HG03159 (cell line): ENCODE measurements around the gene SMURF1.

Source experiments
- ATAC-seq: cut with Tn5 transposase; IDR thresholded peaks from one replicate; pipeline ENCODE4 v1.9.1; 2021; ENCODE audit warnings: mild to moderate bottlenecking, moderate library complexity; ENCODE audit not compliant: unreplicated experiment

The SMURF1 gene

DNA sequence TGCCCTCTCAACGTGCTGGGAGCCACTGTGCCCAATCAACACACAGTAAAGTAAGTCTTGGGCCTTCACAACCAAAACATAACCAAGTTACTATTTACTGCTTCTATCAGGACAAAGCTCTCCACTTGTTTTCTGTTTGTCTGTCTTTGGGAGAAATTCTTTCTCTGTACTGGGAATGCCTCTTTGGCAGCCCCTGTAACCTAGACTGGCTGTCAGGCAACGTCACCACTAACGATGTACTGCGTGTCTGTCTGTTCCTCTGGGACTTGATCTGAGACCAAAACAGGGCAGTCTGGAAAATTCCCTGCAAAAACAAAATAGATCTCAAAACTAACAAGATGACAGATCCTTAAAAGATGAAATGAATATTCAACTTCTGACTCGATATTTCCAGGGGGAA lies 113.0 kb downstream of the SMURF1 start:
- no peak for ATAC-seq

DNA sequence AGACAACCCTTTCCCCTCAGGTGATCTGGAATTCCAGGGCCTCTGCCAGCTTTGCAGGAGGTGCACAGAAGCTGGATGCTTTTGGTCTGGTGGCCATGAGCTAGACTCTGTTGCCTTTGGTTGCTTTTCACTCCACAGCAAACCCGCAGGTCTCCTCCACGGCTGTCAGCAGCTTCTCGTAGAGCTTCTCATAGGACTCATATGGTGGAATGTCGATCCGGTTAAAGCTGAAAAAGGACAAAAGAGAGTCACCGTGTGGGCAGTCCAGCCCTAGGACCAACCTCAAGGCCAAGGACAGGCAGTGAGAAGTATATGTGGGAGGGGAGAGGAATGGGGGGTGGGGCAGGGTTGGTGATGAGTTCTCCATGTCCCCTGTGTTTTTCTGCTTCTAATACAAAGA lies 113.5 kb downstream of the SMURF1 start:
- ATAC-seq: no peak

DNA sequence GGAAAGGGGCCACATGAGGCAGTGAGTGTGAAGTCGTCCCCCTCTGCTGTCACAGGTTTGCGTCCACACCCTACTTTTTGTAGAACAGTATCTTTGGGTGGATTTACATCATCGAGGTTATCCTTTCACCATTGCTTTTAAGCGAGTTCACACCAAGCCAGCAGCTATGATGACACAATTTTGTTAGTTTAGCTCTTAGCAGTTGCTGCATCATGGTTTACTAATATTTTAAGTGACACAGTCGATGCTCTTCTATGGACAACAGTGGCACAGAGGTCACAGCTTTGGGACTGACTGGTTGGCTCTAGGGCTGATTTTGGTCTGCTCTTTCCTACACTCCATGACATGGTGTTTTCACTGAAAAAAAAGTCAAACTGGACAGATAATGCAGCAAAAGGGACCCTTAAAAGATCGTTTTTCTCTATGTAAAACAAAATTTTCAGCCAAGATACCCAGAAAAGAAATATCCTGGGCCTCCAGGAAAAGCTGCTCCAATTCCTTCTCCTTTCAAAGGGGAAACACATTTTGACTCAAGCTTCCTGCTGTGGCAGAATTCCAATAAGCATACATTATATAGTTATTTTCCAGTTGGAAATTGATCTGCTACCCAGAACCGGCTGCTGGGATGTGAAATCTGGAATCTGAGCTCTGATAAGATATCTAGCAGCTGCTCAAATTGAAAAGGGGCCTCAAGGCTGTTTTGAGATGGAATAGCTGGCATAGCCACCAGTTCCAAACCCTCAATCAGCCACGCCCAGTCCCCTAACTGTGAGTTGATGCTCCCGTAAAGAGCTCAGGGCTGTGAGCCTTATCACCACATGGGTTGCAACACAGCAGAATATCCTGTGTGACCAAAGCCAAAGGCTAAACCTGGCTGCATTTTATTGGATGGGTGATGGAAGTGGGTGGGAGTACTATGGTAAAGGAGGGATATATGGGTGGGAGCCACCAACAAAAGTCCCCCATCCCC lies 114.2 kb downstream of the SMURF1 start:
- no peak for ATAC-seq

DNA sequence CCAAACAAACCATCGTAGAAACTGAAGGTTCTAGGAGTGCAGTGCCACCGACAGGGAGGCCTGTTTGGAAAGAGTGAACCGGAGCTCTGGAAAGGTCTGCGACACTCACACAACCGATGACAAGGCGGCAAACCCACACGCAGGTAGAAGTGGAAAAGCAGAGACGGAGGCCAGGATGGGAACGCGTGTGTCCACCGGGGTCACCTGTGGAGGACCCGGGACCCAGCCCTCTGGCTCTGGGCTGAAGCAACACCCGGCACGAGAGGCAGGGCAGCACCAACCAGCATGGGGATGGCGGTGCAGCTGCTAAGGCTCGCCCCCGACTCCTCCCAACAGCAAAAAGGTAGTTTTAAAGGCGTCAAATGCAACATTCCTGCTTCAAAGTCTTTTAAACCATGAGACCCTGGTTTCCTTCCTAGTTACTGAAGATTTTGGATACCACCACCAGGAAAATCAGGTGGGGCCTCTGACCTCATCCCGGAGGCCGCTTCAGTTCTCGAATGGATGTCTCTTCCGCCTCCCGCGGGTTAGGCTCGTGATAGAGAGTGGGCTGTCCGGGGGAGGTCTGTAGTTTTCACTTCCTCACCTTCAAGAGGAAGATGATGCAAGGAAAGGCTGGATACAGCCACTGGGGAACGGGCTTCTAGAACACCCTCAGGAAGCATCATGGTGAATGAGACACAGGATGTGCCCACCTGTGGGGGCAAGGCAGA lies 115.5 kb downstream of the SMURF1 start:
- ATAC-seq: no peak

DNA sequence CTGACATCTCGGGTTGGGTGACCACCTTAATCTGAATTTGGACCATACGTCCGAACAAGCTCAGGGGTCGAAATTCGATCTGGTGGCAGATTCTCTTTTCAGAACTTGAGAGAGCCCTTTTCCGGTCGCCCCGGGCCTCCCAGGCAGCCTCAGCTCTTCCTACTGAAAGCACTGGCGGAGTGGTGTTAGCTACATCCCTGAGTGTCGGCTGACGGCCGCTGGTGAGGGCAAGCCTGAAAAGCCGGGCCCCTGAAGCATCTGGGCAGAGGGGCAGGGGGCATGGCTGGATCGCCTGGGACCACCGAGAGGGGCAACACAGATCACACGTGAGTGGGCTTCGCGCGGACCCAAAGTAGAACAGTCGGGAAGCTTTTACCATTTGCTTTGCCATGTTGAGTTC lies 116.1 kb downstream of the SMURF1 start:
- no peak for ATAC-seq

DNA sequence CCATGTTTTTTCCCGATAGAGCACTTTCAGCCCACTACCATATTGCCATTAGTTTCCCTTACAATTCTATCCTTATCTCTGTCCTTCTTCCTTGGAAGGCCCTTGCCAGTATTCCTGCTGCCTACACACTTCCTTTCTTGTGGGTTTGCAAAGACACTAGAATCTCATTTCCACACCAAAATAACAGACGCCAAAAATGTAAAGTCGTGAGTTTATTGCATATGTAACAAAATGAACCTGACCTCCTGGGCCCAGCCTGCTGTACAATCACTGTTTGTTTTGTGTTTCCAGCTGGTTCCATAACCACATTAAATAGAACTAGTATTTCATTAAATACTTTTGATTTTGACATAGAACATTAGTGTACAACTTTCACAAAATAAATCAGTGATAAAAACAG lies 116.7 kb downstream of the SMURF1 start:
- ATAC-seq: no peak

DNA sequence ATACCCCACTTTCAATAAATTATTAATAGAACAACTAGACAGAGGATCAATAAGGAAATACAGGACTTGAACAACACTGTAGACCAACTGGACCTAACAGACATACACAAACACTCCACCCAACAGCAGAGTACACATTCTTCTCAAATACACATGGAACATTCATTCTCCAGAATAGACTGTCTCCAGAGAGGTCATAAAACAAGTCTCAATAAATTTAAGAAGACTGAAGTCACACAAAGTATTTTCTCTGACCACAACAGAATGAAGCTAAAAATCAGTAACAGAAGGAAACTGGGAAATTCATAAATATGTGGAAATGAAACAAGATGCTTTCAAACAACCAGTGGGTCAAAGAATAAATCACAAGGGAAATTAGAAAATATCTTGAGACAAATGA lies 119.8 kb downstream of the SMURF1 start:
- ATAC-seq: no peak

DNA sequence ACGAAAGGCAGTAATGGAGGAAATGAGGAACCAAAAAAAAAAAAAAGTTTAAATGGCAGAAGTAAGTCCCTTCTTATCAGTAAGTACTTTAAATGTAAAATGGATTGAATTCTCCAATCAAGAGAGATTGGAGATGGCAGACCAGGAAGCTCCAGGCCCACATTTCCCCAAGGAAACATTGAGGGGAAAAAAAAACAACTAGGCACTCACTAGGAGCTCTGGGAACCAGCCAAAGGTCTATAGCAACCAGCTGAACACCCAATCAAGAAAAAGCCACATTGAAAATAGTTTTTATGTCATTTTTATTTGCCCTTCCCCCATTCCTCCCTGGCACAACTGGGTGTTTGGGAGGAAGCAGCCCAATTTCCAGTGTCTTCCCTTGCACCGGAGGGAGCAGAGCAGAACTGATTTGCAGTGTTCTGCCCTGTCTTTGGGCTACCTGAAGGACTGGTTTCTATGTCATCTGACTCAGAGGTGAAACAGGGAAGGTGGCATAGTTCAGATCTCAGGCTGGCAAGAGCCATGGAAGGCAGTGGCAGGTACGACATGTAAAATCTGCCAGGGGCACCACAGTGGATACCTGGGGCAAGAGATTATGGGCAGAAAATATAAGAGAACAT lies 121.9 kb downstream of the SMURF1 start:
- ATAC-seq: no peak

DNA sequence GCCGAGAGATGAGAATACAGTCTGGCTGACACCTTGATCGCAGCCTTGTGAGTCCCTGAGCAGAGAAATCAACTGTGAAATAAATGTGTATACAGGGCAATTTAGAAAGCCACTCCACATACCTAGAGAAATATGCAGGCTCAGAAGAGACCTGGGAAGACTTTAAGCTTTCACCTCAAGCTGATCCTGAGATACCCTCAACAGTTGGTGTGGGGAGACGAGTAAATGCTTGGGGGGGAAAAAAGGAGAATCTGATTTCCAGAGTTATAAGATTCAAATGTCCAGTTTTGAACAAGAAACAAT lies 123.5 kb downstream of the SMURF1 start:
- ATAC-seq: no peak

DNA sequence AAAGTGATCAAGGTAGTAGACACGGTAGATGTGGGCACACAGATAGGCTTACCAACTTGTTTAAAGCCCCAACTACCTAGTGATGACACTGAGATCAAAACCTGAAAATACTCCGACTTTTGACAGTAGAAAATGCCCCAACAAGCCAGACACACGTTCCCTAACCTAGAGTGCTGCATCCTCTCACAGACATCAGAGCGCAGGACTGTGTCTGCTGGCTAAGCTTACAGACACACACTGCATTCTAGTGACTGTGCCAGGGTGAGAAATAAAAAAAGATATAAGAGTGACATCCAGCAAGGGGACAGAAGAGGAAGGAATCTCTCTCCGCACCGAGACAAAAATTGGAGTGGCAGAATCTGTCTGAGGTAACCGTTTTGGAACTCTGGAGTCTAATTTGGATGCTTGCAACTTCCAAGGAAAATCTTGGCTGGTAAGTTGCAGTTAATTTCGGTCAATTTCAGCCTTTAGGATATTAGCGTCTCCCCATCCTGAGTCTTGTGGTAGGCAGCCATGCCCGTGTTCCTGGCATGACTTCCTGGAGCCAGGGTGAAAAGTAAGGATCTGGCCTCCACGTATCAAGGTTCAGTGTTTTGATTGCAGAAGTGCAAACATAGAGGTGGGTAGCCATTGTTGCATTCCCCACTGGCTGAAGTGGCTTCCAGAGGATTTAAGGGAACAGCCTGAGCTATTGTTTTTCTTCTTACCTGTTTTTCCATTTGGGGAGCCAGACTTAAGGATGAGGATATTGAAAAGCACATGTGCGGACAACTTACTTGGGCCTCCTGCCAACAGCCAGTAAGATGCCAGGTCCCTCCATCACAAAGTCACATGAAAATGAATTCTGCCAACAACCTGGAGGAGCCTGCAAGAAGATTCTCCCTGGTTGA lies 124.1 kb downstream of the SMURF1 start:
- no peak for ATAC-seq

DNA sequence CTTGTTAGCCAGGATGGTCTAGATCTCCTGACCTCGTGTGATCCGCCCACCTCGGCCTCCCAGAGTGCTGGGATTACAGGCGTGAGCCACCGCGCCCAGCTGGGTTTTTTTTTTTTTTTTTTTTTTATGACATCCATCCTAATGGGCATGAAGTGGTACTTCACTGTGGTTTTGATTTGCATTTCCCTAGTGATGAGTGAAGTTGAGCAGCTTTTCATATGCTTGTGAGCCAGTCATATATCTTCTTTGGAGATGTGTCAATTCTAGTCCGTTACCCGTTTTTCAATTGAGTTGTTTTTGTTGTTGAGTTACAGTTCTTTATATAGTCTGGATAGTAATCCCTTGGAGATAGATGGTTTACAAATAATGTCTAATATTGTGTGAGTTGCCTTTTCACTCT lies 127.7 kb downstream of the SMURF1 start:
- ATAC-seq: no peak

DNA sequence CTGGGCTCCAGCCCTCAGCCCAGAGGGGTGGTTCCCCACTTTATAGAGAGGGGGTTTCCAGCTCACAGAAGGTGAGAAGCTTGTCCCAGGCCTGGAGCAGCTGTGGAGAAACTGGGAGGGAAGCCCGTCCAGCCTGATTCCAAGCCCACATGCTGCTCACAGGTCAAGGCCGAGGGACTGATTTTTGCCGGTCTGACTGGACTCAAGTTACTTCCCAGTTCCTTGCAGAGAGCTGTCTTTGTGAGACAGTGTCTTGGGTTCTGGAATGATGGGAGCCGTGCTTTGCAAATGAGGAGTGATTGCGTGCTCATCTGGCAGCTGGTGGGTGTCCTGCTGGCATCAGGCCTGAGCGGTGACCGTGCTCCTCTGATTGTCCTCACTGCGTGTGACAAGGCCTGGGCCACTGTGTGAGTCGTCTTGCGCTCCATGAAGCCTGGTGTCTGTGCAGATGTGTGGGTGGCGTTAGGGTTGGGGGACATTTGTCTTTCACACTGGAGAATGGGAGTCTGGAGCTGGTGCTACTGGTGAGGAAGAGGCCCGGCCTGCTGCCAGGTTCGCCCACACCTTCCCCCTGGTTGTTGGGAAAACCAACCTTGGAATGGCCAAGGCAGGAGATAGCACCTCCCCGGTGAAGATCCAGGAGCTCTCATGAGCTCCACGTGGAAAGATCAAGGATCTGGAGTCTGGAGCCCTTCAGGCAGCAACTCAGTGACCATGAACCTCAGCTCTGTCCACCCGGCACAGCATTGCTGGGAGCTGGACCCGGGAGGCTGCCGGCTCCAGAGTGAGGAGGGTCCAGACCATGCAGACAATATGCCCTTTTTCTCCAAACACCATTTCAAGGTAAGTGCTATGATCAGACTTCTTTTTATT lies 129.6 kb downstream of the SMURF1 start:
- ATAC-seq: no peak

DNA sequence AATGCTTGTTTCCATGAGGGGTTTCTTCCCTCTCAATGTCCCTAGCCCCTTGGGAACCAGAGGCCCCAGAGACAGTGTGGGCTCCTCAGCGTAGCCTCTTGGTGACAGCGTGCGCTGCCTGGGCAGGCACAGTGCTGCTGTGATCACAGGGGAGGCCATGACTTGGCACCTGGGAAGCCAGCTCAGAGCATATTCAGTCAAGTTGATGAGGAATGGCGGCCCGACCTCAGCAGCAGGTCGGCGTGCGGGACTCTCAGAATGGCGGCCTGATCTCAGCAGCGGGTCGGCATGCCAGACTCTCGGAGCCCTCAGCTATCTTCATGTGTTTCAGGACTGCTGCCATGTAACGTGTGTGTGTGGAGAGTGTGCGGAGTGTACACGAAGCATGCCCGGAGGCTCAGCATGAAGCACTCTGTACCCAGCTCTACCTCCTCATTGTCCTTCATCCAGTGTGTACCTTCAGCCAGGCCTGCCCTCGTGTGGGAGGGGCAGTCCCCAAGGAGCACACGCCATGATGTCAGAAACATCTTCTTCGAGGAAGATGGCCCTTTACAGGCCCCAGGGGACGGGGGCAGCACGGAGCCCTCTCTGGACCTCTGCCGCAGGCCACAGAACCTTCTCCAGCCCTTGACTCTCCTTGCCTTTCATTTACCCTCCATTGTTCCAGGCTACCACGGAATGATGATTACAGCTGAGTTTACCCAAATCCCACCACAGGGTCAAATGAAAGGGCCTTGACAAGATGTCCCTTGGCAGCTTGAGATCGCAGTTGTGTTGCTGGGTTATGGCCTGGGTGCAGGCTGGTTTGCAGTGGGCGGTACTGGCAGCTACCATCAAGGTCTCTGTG lies 130.4 kb downstream of the SMURF1 start:
- ATAC-seq: no peak

DNA sequence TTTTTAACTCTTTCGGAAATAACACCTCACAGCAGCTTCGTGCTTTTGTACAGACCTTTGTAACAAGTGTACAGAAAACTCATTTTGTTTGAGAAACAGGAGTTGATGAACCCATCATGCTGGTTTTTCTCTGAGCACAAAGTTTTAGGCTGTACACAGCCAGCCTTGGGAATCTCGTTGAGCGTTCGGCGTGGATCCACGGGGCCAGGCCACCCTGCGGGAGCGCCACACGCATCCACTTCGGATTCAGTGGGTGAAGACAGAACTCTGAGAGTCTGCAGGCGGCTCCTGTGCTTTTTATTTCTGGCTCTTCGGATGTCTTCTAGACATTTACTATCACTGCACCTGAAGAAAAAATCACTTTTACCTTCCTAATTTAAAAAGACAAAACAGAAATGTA lies 131.2 kb downstream of the SMURF1 start:
- no peak for ATAC-seq

DNA sequence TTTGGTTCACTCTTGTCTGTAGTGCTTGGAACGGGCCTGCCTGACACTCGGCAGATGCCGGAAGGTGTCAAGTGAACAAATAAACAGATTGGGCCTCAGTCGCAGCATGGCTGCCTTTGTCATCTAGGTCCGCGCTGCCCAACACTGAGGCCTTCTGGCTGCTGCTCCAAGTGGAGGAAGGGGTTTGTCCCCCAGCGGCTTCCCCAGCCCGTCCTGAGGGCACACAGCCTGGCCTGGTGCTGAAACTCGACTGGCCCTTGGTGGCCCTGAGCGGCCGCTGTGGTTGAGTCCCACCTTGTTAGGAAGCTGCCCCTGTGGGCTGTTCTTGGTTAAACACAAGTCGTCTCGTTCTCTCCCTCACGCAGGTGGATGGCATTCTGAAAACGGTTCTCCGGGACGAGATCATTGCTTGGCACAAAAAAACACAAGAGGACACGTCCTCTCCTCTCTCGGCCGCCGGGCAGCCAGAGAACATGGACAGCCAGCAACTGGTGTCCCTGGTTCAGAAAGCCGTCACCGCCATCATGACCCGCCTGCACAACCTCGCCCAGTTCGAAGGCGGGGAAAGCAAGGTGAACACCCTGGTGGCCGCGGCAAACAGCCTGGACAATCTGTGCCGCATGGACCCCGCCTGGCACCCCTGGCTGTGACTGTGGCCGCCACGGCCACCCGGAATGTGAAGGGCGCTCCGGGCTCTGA lies 132.1 kb downstream of the SMURF1 start:
- no peak for ATAC-seq

DNA sequence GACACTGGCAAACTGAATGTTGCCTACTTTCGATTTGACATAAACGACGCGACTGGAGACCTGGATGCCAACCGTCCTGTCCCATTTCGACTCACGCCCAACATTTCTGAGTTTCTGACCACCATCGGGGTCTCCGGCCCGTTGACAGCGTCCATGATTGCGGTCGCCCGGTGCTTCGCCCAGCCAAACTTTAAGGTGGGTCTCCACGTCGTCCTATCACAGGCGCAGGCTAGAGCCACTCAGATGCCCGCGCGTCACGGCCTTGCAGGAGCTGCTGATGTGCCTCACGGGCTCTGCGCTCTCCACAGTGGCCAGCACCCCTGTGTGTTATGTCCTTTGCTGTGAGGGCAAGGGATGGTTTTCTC lies 132.6 kb downstream of the SMURF1 start:
- no peak for ATAC-seq

DNA sequence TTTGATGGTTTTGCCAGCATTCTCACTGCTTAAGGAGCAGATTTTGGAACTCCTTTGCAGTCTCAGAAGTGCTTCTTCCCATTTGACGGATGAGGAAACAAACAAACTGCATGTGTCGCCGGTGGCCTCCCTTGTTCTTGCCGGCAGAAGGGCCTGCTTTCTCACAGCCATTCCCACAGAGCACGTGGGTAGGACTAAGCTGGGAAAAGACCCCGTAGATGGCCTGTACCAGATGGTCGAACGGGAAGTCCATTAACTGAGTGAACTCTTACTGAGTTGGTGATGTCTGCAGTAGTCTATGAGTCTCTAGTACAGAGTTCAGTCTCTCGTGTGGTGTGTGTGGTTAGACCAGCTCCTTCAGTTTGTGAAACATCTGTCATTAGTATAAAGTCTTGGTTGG lies 133.6 kb downstream of the SMURF1 start:
- ATAC-seq: no peak

DNA sequence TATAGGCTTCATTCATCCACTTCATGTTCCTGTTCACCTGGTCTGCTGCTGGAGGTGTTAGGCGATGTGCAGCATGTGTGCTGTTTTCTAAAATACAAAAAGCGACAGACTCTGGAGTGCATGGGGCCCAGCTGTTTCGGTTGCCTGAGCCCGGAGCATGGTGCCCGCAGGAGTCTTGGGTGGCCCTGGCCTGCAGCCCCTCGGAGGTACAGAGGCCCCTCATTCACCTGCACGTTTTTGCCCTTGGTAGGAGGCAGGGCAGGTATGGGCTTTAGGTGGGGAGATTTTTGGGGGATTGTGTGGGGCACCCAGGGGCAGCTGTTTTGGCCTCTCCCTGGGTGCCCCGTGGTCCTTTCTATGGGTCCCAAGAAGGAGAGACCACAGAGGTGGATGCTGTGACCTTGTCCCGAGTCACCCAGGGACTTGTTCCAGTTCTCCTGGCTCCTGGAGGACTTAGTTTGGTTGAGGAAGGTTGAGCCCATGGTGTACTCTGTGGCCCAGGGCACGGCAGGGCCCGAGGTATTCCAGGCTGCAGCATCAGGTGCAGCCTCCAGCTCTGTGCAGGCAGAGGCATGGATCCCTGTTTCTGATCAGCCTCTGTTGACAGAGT lies 134.9 kb downstream of the SMURF1 start:
- no peak for ATAC-seq
